T-helper 1 cell (primary cell): Measurements from ENCODE around the gene CCDC141.

Source experiments
- DNase-seq, 5 donors: peaks; one replicate each; pipeline ENCODE4 v3.0.0-alpha.2; 2012 to 2020

The CCDC141 gene

GRCh38 chr2:178863130-178863855, 186.6 kb downstream of the CCDC141 start:
- no peak for DNase-seq

- DNase-seq, result no peak
These were observed 189.4 kb downstream of the CCDC141 start for GRCh38 chr2:178860551-178860950.

- DNase-seq, result no peak
These were observed 190.2 kb downstream of the CCDC141 start for GRCh38 chr2:178859730-178860129.

- DNase-seq, result no peak
These were observed 190.9 kb downstream of the CCDC141 start for GRCh38 chr2:178858896-178859625.

GRCh38 chr2:178855151-178855550, 194.8 kb downstream of the CCDC141 start:
- no peak for DNase-seq

- DNase-seq, result no peak
These were observed 201.6 kb downstream of the CCDC141 start for GRCh38 chr2:178848335-178848734.

GRCh38 chr2:178846458-178846802, 203.5 kb downstream of the CCDC141 start:
- no peak for DNase-seq

GRCh38 chr2:178845566-178846457, 204.1 kb downstream of the CCDC141 start:
- DNase-seq, result no peak

- DNase-seq, result no peak
These were observed 205.2 kb downstream of the CCDC141 start for GRCh38 chr2:178844701-178845100.

- DNase-seq, result no peak
These were observed 205.7 kb downstream of the CCDC141 start for GRCh38 chr2:178844269-178844668.

GRCh38 chr2:178843697-178844096, 206.2 kb downstream of the CCDC141 start:
- DNase-seq, result no peak

- DNase-seq, result no peak
These were observed 213.1 kb downstream of the CCDC141 start for GRCh38 chr2:178836807-178837206.

GRCh38 chr2:178834086-178834485, 215.9 kb downstream of the CCDC141 start:
- DNase-seq, result no peak

GRCh38 chr2:178833382-178833781, 216.6 kb downstream of the CCDC141 start:
- DNase-seq, result no peak

GRCh38 chr2:178830451-178830850, 219.5 kb downstream of the CCDC141 start:
- no peak for DNase-seq

GRCh38 chr2:178829981-178830380, 220.0 kb downstream of the CCDC141 start:
- DNase-seq, result no peak

GRCh38 chr2:178829299-178829960, 220.5 kb downstream of the CCDC141 start:
- DNase-seq, result no peak

GRCh38 chr2:178828486-178828881, 221.5 kb downstream of the CCDC141 start:
- DNase-seq, result no peak

- DNase-seq, result no peak
These were observed 222.0 kb downstream of the CCDC141 start for GRCh38 chr2:178827739-178828485.

- no peak for DNase-seq
These were observed 222.8 kb downstream of the CCDC141 start for GRCh38 chr2:178827111-178827510.

- no peak for DNase-seq
These were observed 224.8 kb downstream of the CCDC141 start for GRCh38 chr2:178825183-178825582.

GRCh38 chr2:178824181-178824580, 225.8 kb downstream of the CCDC141 start:
- DNase-seq, result no peak
